NT2/D1 (cell line): ENCODE measurements around the gene PRPSAP2.

ENCODE experiments used
- SUZ12 ChIP-seq: IDR thresholded peaks from 2 replicates; pipeline ENCODE4 v1.6.1; 2011; ENCODE audit not compliant: insufficient read length, insufficient read depth; ENCODE audit errors: extremely low read depth
- YY1 ChIP-seq: IDR thresholded peaks from 2 replicates; pipeline ENCODE4 v1.6.1; 2011; ENCODE audit not compliant: insufficient read length, insufficient read depth
- ZNF274 ChIP-seq: IDR thresholded peaks from 2 replicates; pipeline ENCODE4 v1.6.1; 2011; ENCODE audit warnings: mild to moderate bottlenecking, low read depth, low read length

GRCh38 chr17:18854956-18855355 lies 3.0 kb upstream of the PRPSAP2 start:
- TF ChIP-seq ZNF274 (no peak), YY1 (no peak), SUZ12 (no peak)
